SK-N-SH (cell line): ENCODE measurements around the gene CPLX1. TPM values are rescaled to one million over a fixed set of nuclear protein-coding genes. Genes with fewer than 3 reads are reported as not detected.

Source experiments
- CTCF ChIA-PET: fragments of 300-600, 350-600 bp; formaldehyde crosslinking; extraction: SDS; loops from one replicate; lab custom pipeline; 2021; lab: Yijun Ruan, JAX
- POLR2A ChIA-PET: fragments of 350-600 bp; sonication (Branson Sonifier 250); formaldehyde crosslinking; extraction: SDS; loops from one replicate; lab custom pipeline; 2020; ENCODE audit warnings: antibody characterized with exemption, inconsistent platforms; lab: Yijun Ruan, JAX
- DNase-seq: peaks from one replicate; pipeline ENCODE4 v3.0.0; 2012
- H2AFZ ChIP-seq: fragments of 200-600 bp; sonication (generic); 2 replicates; pipeline ENCODE4 v1.8.1; 2016; ENCODE audit warnings: antibody characterized with exemption, mild to moderate bottlenecking, low read depth
- H3F3A ChIP-seq: fragments of 200-600 bp; sonication (generic); replicated peaks from 2 replicates; pipeline ENCODE3; 2016; ENCODE audit warnings: antibody characterized with exemption, mild to moderate bottlenecking; ENCODE audit not compliant: insufficient read depth
- H3K27ac ChIP-seq, 2 experiments: fragments of 200-500 bp in 1 of 2; fragments of 200-600 bp in 1 of 2; sonication (Bioruptor generic) in 1 of 2; sonication (generic), shearing (Covaris generic) in 1 of 2; 2 replicates each; pipeline versions ENCODE4 v1.5.1 to v1.6.1; 2014 to 2016; ENCODE audit warnings: low read depth in 2 of 2, inconsistent platforms in 1 of 2, low read length in 1 of 2, mild to moderate bottlenecking in 1 of 2, mixed read lengths in 1 of 2
- H3K27me3 ChIP-seq: fragments of 200-600 bp; sonication (generic), shearing (Covaris generic); 2 replicates; pipeline ENCODE4 v1.6.1; 2016; ENCODE audit warnings: mixed run types; ENCODE audit not compliant: insufficient read depth
- H3K36me3 ChIP-seq, 2 experiments: fragments of 200-500 bp in 1 of 2; fragments of 200-600 bp in 1 of 2; sonication (Bioruptor generic) in 1 of 2; sonication (generic) in 1 of 2; replicated peaks in 1 of 2; 2 replicates each; pipeline versions ENCODE3 to v1.5.1; 2014 to 2016; ENCODE audit warnings: low read length in 1 of 2, mild to moderate bottlenecking in 1 of 2; ENCODE audit not compliant: insufficient read depth in 2 of 2, control insufficient read depth in 1 of 2
- H3K4me1 ChIP-seq, 2 experiments: fragments of 200-500 bp in 1 of 2; fragments of 200-600 bp in 1 of 2; sonication (Bioruptor generic) in 1 of 2; sonication (generic), shearing (Covaris generic) in 1 of 2; 2 replicates each; pipeline versions ENCODE4 v1.5.1 to v1.6.1; 2014 to 2016; ENCODE audit warnings: low read depth in 1 of 2, low read length in 1 of 2, mixed run types in 1 of 2; ENCODE audit not compliant: insufficient read depth in 2 of 2, control insufficient read depth in 1 of 2
- H3K4me2 ChIP-seq: fragments of 200-600 bp; sonication (generic), shearing (Covaris generic); 2 replicates; pipeline ENCODE4 v1.6.1; 2017; ENCODE audit warnings: mixed run types
- H3K4me3 ChIP-seq, 2 experiments: fragments of 200-500 bp in 1 of 2; fragments of 200-600 bp in 1 of 2; sonication (Bioruptor generic) in 1 of 2; sonication (generic), shearing (Covaris generic) in 1 of 2; 2 replicates each; pipeline versions ENCODE4 v1.5.1 to v1.8.1; 2014 to 2016; ENCODE audit warnings: low read depth in 2 of 2, inconsistent platforms in 1 of 2, low read length in 1 of 2, mild to moderate bottlenecking in 1 of 2, mixed read lengths in 1 of 2, moderate library complexity in 1 of 2
- H3K79me2 ChIP-seq: fragments of 200-600 bp; sonication (generic); 2 replicates; pipeline ENCODE4 v1.8.1; 2017; ENCODE audit warnings: mild to moderate bottlenecking; ENCODE audit not compliant: insufficient read depth
- H3K9ac ChIP-seq: fragments of 200-600 bp; sonication (generic); 2 replicates; pipeline ENCODE4 v1.6.1; 2017; ENCODE audit warnings: mixed run types
- H3K9me2 ChIP-seq: fragments of 200-600 bp; sonication (generic); 2 replicates; pipeline ENCODE4 v1.6.1; 2017; ENCODE audit warnings: mixed run types
- H3K9me3 ChIP-seq: fragments of 200-600 bp; sonication (generic); 2 replicates; pipeline ENCODE4 v1.6.1; 2017; ENCODE audit warnings: mixed run types, mild to moderate bottlenecking, moderate library complexity
- H4K20me1 ChIP-seq: fragments of 200-600 bp; sonication (generic); 2 replicates; pipeline ENCODE4 v1.6.1; 2017; ENCODE audit warnings: mild to moderate bottlenecking, mixed run types; ENCODE audit not compliant: insufficient read depth
- EZH2phosphoT487 ChIP-seq: fragments of 200-600 bp; sonication (generic); IDR thresholded peaks from 2 replicates; pipeline ENCODE4 v1.6.1; 2017; ENCODE audit warnings: low read depth, mixed run types, mild to moderate bottlenecking, antibody characterized with exemption, moderate library complexity, borderline replicate concordance
- IRF3 ChIP-seq: fragments of 150-350 bp; IDR thresholded peaks from 2 replicates; pipeline ENCODE4 v1.6.1; 2016; ENCODE audit warnings: mild to moderate bottlenecking, low read depth, low read length
- RAD21 ChIP-seq: IDR thresholded peaks from 2 replicates; pipeline ENCODE4 v1.6.1; 2012; ENCODE audit warnings: mild to moderate bottlenecking, low read length
- REST ChIP-seq: IDR thresholded peaks from 2 replicates; pipeline ENCODE4 v1.6.1; 2012; ENCODE audit warnings: mild to moderate bottlenecking, low read depth, low read length, moderate library complexity
- TAF1 ChIP-seq: IDR thresholded peaks from 2 replicates; pipeline ENCODE4 v1.6.1; 2012; ENCODE audit warnings: low read depth, mild to moderate bottlenecking, low read length, moderate library complexity, borderline replicate concordance
- TCF12 ChIP-seq: IDR thresholded peaks from 2 replicates; pipeline ENCODE4 v1.4.0; 2012
- ZBTB33 ChIP-seq: IDR thresholded peaks from 2 replicates; pipeline ENCODE4 v1.4.0; 2012; ENCODE audit warnings: low read depth, borderline replicate concordance
- WGBS: methylation state at CpG from one replicate; pipeline ENCODE4 v1.1.6; 2017; ENCODE audit warnings: low lambda C conversion rate; 5-methylcytosine and 5-hydroxymethylcytosine counted together
- polyA plus RNA-seq, 3 experiments: library from polyadenylated mRNA; depleted of rRNA; stranded (reverse); fragments of >200 nt; gene quantifications; 2 replicates each; pipeline ENCODE4 v1.2.3, GENCODE V29; 2012

The CPLX1 gene
- polyA plus RNA-seq, 1 of the 3 experiments (the other 2 are of a cell fraction): 0.56 TPM

- TF ChIP-seq REST: no peak
- TF ChIP-seq ZBTB33: no peak
These were observed 7.9 kb upstream of the CPLX1 start (continued) for GRCh38 chr4:833731-834367.

GRCh38 chr4:833156-833555 lies 7.2 kb upstream of the CPLX1 start:
- Histone ChIP-seq H3K9me3 (no peaks in the 10 kb centered on the region), H3K36me3 (no peaks in the 10 kb centered on the region), H3K4me2 (no peak overlapping the region), H4K20me1 (no peaks in the 10 kb centered on the region), H3K9me2 (no peaks in the 10 kb centered on the region), H2AFZ (no peak overlapping the region), H3F3A (no peaks in the 10 kb centered on the region), H3K27ac (no peak overlapping the region), H3K27me3 (no peaks in the 10 kb centered on the region), H3K4me3 (no peak overlapping the region), H3K79me2 (no peaks in the 10 kb centered on the region), H3K4me1 (peaks cover 0 to 11% of the 10 kb centered on the region in 2 experiments; a peak in 1 of 4 replicates), H3K9ac (no peak overlapping the region)
- 61% methylated on average over 7 of the region's 10 CpGs for WGBS
- POLR2A ChIA-PET: no interaction called here
- no peak for TF ChIP-seq TAF1
- TF ChIP-seq RAD21: no peak
- TF ChIP-seq EZH2phosphoT487: no peak
- TF ChIP-seq TCF12: no peak
- no peak for TF ChIP-seq IRF3
- CTCF ChIA-PET: no interaction called here
- DNase-seq: no peak
